Measurements from ENCODE around the gene AOPEP.

DNA sequence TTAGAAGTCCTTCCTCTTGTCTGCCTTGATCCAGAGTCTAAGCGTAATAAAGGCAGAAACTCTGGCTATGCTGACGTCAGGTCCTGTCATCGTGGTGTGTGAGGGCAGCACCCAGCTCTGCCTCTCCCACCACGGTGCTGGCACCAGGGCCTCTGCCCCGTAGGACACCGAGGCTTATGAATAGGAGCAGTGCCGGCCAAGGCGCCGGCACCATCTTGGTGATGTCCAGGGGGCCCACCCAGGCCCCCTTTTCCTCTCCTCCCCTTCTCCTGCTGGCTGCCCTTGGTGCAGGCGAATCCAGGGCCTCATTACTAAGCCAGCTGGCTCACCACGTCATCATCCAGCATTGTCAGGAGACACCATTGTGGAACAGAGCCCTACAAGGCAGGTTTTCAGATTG is 338.7 kb downstream of the AOPEP start:
- TF ChIP-seq, protein P1, sequence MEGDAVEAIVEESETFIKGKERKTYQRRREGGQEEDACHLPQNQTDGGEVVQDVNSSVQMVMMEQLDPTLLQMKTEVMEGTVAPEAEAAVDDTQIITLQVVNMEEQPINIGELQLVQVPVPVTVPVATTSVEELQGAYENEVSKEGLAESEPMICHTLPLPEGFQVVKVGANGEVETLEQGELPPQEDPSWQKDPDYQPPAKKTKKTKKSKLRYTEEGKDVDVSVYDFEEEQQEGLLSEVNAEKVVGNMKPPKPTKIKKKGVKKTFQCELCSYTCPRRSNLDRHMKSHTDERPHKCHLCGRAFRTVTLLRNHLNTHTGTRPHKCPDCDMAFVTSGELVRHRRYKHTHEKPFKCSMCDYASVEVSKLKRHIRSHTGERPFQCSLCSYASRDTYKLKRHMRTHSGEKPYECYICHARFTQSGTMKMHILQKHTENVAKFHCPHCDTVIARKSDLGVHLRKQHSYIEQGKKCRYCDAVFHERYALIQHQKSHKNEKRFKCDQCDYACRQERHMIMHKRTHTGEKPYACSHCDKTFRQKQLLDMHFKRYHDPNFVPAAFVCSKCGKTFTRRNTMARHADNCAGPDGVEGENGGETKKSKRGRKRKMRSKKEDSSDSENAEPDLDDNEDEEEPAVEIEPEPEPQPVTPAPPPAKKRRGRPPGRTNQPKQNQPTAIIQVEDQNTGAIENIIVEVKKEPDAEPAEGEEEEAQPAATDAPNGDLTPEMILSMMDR (IDR thresholded peaks at IDR 0.05) = no peak
- TF ChIP-seq SIN3A (IDR thresholded peaks at IDR 0.05; ENCODE audit: borderline replicate concordance, insufficient read depth, low read depth, low read length) = no peak
- no peak for TF ChIP-seq POLR2AphosphoS5 (IDR thresholded peaks at IDR 0.05; ENCODE audit: low read depth, low read length)
- TF ChIP-seq, protein P2, sequence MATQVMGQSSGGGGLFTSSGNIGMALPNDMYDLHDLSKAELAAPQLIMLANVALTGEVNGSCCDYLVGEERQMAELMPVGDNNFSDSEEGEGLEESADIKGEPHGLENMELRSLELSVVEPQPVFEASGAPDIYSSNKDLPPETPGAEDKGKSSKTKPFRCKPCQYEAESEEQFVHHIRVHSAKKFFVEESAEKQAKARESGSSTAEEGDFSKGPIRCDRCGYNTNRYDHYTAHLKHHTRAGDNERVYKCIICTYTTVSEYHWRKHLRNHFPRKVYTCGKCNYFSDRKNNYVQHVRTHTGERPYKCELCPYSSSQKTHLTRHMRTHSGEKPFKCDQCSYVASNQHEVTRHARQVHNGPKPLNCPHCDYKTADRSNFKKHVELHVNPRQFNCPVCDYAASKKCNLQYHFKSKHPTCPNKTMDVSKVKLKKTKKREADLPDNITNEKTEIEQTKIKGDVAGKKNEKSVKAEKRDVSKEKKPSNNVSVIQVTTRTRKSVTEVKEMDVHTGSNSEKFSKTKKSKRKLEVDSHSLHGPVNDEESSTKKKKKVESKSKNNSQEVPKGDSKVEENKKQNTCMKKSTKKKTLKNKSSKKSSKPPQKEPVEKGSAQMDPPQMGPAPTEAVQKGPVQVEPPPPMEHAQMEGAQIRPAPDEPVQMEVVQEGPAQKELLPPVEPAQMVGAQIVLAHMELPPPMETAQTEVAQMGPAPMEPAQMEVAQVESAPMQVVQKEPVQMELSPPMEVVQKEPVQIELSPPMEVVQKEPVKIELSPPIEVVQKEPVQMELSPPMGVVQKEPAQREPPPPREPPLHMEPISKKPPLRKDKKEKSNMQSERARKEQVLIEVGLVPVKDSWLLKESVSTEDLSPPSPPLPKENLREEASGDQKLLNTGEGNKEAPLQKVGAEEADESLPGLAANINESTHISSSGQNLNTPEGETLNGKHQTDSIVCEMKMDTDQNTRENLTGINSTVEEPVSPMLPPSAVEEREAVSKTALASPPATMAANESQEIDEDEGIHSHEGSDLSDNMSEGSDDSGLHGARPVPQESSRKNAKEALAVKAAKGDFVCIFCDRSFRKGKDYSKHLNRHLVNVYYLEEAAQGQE (IDR thresholded peaks at IDR 0.05; ENCODE audit: insufficient read depth in 1 of 2, low read depth in 2 of 2, low read length in 1 of 2) = no peak
- no peak for TF ChIP-seq TCF7L2 (IDR thresholded peaks at IDR 0.05; ENCODE audit: low read depth, low read length)

All from Panc1 (cell line).